Panc1 (cell line): Measurements from ENCODE around the gene CPT1C. TPM values are rescaled to one million over a fixed set of nuclear protein-coding genes. Genes with fewer than 3 reads are reported as not detected.

Experiments used
- ATAC-seq: fragments of 200-7000 bp; cut with Tn5 transposase; 2 replicates; pipeline ENCODE4 v1.9.1; 2020; ENCODE audit warnings: mild to moderate bottlenecking, moderate library complexity
- BruUV-seq: library from RNA; stranded (reverse); fragments of 400-500 nt; replicated peaks from 2 replicates; lab custom pipeline; 2021; lab: Mats Ljungman, UMichigan
- CTCF ChIA-PET: fragments of 300-600 bp; sonication (Branson Sonifier 250); formaldehyde crosslinking; loops from one replicate; lab custom pipeline; 2022; ENCODE audit warnings: antibody characterized with exemption; lab: Charles Lee
- POLR2A ChIA-PET: fragments of 300-600 bp; sonication (Branson Sonifier 250); formaldehyde crosslinking; loops from one replicate; lab custom pipeline; 2022; ENCODE audit warnings: antibody characterized with exemption; lab: Charles Lee
- DNase-seq: peaks from one replicate; pipeline ENCODE4 v3.0.0-alpha.2; 2010; ENCODE audit warnings: low read depth, low spot score
- H3K27ac ChIP-seq: 2 replicates; pipeline ENCODE4 v1.5.1; 2011; ENCODE audit warnings: mild to moderate bottlenecking, low read length, inconsistent platforms
- H3K27me3 ChIP-seq: fragments of 200-500 bp; sonication (Bioruptor generic); 2 replicates; pipeline ENCODE4 v1.6.0; 2014; ENCODE audit warnings: low read length, inconsistent platforms; ENCODE audit not compliant: control insufficient read depth, insufficient read depth
- H3K36me3 ChIP-seq: fragments of 200-500 bp; sonication (Bioruptor generic); 2 replicates; pipeline ENCODE4 v1.5.1; 2014; ENCODE audit warnings: inconsistent platforms, mild to moderate bottlenecking, low read length, moderate library complexity; ENCODE audit not compliant: control insufficient read depth, insufficient read depth
- H3K4me1 ChIP-seq: 2 replicates; pipeline ENCODE4 v1.5.1; 2011; ENCODE audit warnings: inconsistent platforms, mild to moderate bottlenecking, low read length, moderate library complexity; ENCODE audit not compliant: control insufficient read depth, insufficient read depth
- H3K4me3 ChIP-seq, 2 experiments: 2 replicates each; pipeline ENCODE4 v1.5.1; 2011 to 2012; ENCODE audit warnings: low read depth in 2 of 2, low read length in 2 of 2, mild to moderate bottlenecking in 2 of 2, inconsistent platforms in 1 of 2, moderate library complexity in 1 of 2
- H3K9me3 ChIP-seq: fragments of 200-500 bp; sonication (Bioruptor generic); 2 replicates; pipeline ENCODE4 v1.5.1; 2014; ENCODE audit warnings: low read depth, mild to moderate bottlenecking, inconsistent platforms, low read length, moderate library complexity; ENCODE audit not compliant: control insufficient read depth, insufficient read depth
- CTCF ChIP-seq: fragments of 450-650 bp; IDR thresholded peaks from 2 replicates; pipeline ENCODE4 v1.5.1; 2017; ENCODE audit warnings: mild to moderate bottlenecking
- POLR2AphosphoS5 ChIP-seq: IDR thresholded peaks from 2 replicates; pipeline ENCODE4 v1.6.1; 2012; ENCODE audit warnings: mild to moderate bottlenecking, low read depth, low read length, moderate library complexity
- REST ChIP-seq, 2 experiments: IDR thresholded peaks; 2 replicates each; pipeline ENCODE4 v1.6.1; 2011 to 2012; ENCODE audit warnings: low read depth in 2 of 2, control low read depth in 1 of 2, low read length in 1 of 2, mild to moderate bottlenecking in 1 of 2, moderate library complexity in 1 of 2; ENCODE audit not compliant: insufficient read depth in 1 of 2
- SIN3A ChIP-seq: IDR thresholded peaks from 2 replicates; pipeline ENCODE4 v1.6.1; 2012; ENCODE audit warnings: low read depth, mild to moderate bottlenecking, low read length, moderate library complexity, borderline replicate concordance; ENCODE audit not compliant: insufficient read depth
- TCF7L2 ChIP-seq: IDR thresholded peaks from 2 replicates; pipeline ENCODE4 v1.6.1; 2011; ENCODE audit warnings: mild to moderate bottlenecking, low read depth, low read length, inconsistent platforms
- in situ Hi-C: cut with HindIII; loops from 2 replicates; pipeline ENCODE4 v1.10.0; 2016; ENCODE audit warnings: low sequenced_read_pairs, low pct_unique_long_range_greater_than_20kb
- intact Hi-C: fragments of 100-400 bp; cut with micrococcal nuclease; formaldehyde crosslinking; loops from one replicate; pipeline ENCODE4 v1.10.0; 2022; ENCODE audit not compliant: unreplicated experiment
- total RNA-seq: library from RNA; stranded (reverse); gene quantifications from one replicate; pipeline ENCODE4 v1.2.1, GENCODE V29; 2021; ENCODE audit not compliant: unreplicated experiment

The CPT1C gene
- total RNA-seq, 1 experiment from 2014 or later: 0.23 TPM

- ATAC-seq: no peak
- in situ Hi-C loops (no loop called here), intact Hi-C loops (no loop called here)
- DNase-seq: no peak
- BruUV-seq: no TSS peak
- no peak for TF ChIP-seq POLR2AphosphoS5
- TF ChIP-seq CTCF: no peak
- no peak for TF ChIP-seq REST (IDR thresholded peaks at IDR 0.05; ENCODE audit: insufficient read depth in 1 of 2, low read depth in 2 of 2, low read length in 1 of 2)
- no peak for TF ChIP-seq SIN3A
- no peak for TF ChIP-seq TCF7L2
- H3K4me1 ChIP-seq: no peaks in the 10 kb centered on the region
- POLR2A ChIA-PET: no interaction called here
- CTCF ChIA-PET: no interaction called here
- no peaks in the 10 kb centered on the region for H3K9me3 ChIP-seq
- H3K27me3 ChIP-seq: no peaks in the 10 kb centered on the region
- no peak overlapping the region for H3K27ac ChIP-seq
- H3K4me3 ChIP-seq: no peak overlapping the region
- no peaks in the 10 kb centered on the region for H3K36me3 ChIP-seq
Measured at GRCh38 chr19:49651029-49651819, 39.7 kb upstream of the CPT1C start.

GRCh38 chr19:49651820-49652550, 38.9 kb upstream of the CPT1C start:
- no peak overlapping the region for H3K27ac ChIP-seq
- POLR2A ChIA-PET: no interaction called here
- in situ Hi-C loops: no loop called here
- TF ChIP-seq CTCF (no peak), POLR2AphosphoS5 (no peak), REST (IDR thresholded peaks at IDR 0.05; ENCODE audit: insufficient read depth in 1 of 2, low read depth in 2 of 2, low read length in 1 of 2) (no peak), SIN3A (no peak), TCF7L2 (no peak)
- ATAC-seq (no peak), DNase-seq (no peak)
- no TSS peak for BruUV-seq
- no peaks in the 10 kb centered on the region for H3K9me3 ChIP-seq
- no peaks in the 10 kb centered on the region for H3K4me1 ChIP-seq
- H3K27me3 ChIP-seq: no peaks in the 10 kb centered on the region
- no peak overlapping the region for H3K4me3 ChIP-seq
- intact Hi-C loops: no loop called here
- no peaks in the 10 kb centered on the region for H3K36me3 ChIP-seq
- CTCF ChIA-PET: no interaction called here
